ENCODE data around the gene NANOS3.

Gene NANOS3

DNA sequence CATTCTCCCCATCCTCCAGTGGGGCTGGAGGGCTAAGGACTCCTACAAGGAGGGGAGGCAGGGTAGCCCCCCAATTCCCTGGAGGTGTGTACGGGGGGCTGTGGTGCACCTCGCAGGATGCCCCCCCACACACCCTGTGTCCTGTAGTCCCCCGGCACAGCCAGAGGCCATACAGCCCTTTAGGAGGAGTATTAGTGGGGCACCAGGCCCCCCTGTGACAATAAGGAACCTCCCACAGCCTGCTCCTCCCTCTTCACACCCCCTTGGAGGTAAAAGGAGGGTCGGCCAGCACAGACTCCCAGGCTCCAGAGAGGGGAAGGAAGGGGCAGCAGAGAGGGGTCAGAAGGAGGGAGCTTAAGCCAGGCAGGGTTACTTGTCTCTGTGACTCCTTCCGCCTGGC, at the start of gene NANOS3:
TSS of gene NANOS3 (plus strand) at position 301 of the 400 bp plus-strand sequence. CDS start 115 bp downstream, outside the sequence.
- no peak for DNase-seq

DNA sequence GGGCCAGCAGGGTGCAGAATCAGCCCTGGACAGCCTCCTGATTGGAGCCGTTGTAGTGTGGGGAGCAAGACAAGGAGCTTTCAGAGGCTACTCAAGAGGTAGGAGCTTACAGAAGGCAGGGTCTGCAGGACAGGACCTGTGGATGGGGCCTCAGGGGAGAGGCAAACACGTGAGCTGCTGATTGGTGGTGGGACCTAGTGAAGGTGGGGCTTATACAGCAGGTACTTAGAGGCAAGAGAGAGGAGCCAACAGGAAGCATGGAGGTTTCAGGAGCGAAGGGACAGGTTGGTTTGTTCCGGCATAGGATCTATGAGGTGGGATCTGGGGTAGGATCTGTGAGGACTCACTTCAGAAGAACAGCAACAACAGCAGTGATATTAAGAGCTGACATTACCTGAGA, 49.3 kb upstream of the NANOS3 start:
- no peak for DNase-seq

DNA sequence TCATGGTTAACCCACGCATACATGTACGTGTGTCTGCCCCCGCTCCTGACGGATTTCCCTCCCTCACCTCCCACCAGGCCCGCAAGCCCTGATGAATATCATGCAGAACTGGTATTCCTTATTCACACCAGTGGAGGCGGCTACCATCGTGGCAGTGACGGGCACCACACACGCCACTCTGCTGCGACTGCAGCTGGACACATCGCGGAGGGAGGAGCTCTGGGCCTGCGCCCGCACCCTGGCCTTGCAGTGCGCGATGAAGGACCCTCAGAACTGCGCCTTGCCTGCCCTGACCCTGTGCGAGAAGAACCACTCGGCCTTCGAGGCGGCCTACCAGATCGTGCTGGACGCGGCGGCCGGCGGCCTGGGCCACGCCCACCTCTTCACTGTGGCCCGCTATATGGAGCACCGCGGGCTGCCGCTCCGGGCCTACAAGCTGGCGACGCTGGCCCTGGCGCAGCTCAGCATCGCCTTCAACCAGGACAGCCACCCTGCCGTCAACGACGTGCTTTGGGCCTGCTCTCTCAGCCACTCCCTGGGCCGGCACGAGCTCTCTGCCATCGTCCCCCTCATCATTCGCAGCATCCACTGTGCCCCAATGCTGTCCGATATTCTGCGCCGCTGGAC, 46.7 kb upstream of the NANOS3 start:
- DNase-seq, result no peak

DNA sequence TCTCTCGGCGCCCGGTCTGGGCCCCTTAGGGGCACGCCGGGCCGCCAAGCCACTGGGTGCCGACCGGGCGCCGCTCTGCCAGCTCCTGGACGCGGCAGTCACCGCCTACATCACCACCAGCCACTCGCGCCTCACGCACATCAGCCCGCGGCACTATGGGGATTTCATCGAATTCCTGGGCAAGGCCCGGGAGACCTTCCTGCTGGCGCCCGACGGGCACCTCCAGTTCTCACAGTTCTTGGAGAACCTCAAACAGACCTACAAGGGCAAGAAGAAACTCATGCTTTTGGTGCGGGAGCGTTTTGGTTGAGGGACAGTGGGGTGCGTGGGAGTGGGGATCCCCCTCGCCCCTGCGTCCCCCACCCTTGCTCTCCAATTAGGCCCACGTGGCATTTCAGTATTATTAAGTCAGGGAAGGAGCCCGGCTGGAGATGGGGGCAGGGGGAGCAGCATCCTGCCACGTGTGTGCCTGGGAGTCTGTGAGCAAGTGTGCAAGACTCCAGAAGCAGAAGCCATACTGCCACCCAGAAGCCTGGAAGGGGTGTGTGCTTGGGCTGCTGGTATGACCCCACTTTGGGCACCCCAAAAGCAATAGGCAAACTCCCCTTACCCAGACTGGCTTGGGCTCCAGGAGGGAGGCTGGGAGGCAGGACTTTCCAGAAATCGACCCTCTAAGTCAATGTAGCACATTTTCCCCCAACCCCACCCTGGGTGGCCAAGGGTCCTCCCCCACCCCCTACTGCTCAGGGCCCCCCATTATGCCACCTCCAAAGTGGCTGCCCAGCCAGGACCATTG, 46.0 kb upstream of the NANOS3 start:
- DNase-seq, result no peak

DNA sequence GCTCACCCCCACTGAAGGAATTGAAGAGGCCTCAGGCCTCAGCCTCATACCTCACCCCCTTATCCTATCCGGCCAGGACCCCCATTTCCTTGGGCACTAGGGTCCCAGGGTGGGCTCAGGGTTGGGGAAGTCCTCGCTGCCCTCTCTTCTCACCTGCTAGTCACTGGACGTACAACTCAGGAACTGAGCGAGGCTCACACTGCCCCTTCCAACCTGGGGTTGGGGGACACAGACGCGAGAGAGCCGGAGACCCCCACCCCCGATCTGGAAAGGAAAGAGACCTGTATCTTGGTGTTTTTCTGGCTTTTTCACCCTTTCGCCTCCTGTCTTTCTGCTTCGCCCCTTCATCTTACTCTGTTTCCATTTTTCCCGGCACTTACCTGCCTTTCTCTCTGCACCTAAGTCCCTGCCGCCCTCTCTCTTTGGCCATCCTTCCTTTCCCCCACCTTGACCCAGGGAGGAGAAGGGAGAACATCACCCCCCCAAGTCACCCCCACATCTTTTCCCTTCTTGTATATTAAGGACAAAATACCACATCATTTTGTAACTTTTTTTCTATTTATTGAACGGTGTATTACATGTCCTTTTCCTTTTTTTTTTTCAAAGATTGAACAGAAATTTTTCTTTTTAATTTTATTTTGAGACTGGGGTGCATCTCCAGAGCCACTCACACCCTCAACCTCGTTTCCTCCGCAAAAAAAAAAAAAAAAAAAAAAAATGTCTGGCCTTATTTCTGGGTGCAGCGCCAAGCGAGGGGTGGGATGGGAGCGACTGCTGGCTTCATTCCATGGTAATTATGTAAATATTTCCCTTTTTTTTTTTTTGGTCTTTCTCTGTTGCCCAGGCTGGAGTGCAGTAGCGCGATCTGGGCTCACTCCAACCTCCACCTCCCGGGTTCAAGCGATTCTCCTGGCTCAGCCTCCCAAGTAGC, 45.1 kb upstream of the NANOS3 start:
- DNase-seq, result no peak

DNA sequence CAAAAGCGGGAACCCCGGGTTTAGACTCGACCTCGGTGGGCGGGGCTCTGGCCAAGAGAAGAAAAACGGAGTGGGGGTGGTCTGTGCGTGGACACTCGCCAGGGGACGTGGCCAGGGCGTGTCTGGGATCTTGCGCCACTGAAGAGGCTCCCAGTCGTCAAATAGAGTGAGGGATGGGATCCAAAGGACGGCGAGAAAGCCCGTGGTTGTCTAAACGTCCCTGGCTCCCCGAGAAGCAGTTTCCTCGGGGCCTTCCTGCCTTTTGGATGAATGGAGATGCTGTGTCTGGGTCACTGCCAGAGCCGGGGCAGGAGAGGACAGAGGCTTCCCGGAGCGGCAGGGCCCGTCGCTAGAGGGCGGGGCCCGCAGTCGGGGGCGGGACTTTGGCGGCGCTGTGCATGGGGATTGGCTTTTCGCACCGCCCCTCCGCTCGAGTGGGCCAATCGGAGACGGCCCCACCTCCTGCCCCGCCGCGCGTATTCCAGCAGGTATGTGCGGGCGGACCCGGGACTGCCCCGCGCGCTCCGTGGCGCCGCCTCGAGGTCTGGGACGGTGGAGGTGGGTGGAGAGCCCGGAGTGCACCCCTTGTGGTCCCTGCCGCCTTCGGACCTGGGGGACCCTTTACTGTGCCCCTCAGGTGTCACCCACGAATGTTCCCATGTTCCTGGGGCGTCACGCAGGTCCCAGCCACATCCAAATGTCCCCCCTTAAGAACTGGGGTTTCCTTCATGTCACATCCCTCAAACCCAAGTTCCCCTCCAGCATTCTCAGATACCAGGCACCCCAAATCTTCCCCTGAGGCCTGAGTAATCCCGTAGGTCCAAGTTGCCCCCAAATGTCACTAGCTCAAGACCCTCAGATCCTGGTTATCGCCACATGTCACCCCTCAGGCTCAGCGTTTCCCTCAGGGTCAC, 43.3 kb upstream of the NANOS3 start:
- peak; percentile 93 for DNase-seq

DNA sequence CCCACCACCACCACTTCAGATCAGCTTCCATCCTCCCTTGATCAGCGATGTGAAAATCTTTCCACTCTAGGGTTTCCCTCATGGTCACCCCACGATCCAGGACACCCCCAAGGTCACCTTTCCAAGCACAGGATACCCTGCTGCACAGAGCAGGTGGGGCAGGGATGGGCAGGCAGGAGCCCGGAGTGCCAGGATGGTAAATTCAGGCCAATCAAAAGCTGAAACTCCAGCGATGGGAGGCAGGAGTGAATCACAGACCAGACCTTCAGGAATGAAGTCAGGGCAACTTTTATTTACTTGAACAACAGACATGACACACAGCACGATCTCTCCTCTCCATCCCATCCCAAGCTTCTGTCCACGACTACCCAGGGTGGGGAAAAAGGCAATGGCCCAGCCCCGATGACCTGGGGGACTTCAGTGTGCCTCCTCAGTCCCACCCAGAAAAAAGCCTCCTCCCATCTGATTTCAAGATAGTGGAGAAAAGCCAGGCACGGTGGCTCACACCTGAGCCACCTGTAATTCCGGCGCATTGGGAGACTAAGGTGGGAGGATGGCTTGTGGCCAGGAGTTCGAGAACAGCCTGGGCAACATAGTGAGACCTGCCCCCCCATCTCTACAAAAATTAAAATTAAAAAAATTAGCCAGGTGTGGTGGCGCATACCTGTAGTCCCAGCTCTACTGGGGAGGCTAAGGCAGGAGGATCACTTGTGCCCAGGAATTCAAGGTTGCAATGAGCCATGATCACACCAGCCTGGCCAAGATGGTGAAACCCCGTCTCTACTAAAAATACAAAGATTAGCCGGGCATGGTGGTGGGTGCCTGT, 42.5 kb upstream of the NANOS3 start:
- no peak for DNase-seq

DNA sequence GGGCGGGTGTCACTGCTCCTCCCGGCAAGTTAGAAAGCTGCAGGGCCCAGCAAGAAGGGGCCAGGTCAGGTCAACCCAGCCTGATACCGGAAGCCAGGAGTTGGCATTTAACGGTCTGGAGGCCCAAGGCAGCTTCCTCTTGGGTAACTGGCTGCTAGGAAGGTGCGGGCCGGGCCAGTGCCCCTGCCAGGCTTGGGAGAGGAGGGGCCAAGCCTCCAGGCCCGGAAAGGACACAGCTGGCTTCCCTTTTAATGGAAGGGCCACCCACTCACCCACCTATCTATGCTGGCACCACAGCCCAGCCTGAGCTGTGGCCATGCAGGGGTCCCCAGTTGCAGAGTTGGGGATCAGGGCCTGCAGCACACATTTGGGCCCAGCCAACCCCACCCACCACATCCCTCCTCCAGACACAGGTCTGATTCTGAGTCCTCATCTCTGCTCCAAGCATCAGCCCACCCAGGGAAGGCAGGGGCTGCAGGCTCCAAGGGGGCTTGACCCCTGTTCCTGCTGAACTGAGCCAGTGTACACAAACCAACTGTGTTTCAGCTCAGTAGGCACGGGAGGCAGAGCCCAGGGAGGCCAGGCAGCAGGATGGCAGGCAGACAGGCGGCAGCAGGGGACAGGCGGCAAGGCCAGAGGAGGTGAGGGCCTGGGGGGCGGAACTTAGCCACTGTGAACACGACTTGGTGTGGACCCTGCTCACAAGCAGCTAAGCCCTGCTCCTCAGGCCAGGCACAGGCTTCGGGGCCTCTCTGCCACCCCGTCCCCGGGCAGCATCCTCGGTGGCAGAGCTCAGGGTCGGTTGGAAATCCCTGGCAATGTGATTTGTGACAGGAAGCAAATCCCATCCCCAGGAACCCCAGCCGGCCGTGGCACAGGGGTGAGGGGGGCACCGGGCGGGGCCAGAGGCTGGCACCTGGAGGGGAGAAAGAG, 40.9 kb upstream of the NANOS3 start:
- DNase-seq, result no peak

DNA sequence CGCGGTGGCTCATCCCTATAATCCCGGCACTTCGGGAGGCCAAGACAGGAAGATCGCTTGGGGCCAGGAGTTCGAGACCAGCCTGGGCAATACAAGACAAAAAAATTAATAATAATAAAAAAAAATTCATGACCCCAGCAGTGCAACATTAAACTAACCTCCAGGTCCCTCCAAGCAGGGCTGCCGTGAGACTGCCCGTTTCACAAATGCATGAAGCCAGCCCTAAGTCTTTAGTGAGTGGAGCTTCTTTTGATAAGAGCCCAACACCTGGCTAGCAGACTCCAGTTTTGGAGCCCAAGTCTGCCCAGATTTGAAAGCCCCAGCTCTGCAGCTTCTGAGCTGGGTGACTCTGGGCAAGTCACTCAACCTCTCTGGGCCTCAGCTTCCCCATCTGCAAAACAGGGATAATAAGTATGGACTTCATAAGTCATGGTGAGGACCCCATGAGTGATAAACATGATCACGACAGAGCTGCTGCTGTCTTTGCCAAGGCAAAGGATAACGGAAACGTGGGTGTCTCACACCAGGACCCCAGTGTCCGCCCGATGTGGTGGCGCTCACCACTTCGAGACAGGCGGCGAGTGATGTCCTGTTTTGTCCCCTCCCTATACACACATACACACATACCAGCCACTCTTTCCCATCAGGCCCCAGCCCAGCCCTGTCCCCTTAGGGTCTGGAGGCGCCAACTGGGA, 38.4 kb upstream of the NANOS3 start:
- no peak for DNase-seq

DNA sequence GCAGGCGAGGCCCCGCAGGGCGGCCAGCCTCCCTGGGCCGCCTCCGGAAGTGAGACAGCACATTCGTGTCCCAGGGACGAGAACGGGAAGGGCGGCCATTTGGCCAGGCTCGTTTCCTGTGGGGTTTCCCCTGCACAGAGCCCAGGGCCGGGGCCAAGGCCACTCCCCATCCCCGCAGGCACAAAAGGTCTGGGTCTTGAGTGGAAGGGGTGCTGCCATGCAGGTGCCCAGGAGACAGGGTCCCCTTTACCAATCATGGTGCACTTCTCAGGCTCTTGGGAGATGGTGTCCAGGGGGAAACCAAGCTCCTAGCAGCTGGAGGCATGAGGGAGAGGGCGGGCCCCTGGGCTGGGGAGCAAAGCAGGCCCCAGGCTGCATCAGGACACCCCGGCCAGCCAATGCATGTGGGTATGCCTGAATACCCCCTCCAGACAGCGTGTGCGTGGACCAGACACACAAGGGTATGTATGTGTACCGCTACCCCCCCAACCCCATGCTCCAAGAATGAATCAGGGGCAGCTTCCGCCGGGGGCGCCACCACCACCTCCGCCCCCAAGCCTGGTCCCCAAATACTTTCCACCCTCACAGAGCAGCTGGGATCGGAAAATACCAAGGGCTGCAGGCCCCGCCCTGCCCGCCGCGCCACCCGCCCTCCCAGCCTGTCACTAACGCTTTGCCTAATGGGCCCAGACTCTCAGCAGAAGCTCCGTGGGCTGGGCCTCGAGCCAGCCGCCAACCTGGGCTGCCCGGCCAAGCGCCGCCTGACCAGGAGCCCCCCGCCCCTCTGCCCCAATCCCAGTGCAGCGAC, 37.6 kb upstream of the NANOS3 start:
- peak; percentile 81 for DNase-seq

DNA sequence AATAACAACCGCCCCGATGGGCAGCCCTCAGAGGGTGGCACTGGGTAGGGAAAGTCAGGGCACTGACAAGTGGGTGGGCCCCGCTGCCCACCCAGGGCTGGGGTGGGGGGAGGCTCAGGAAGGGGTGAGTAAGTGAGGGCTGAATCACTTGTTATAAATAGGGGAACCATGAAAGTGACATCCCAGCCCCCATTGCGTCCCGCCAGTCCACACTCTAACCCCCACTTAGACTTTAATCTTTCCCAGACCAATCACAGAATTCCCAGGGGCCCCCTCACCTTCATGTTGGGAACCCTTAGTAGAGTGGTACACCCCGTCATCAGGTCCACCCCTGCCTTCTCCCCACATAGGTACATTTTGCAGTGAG, 37.0 kb upstream of the NANOS3 start:
- peak; percentile 47 for DNase-seq

DNA sequence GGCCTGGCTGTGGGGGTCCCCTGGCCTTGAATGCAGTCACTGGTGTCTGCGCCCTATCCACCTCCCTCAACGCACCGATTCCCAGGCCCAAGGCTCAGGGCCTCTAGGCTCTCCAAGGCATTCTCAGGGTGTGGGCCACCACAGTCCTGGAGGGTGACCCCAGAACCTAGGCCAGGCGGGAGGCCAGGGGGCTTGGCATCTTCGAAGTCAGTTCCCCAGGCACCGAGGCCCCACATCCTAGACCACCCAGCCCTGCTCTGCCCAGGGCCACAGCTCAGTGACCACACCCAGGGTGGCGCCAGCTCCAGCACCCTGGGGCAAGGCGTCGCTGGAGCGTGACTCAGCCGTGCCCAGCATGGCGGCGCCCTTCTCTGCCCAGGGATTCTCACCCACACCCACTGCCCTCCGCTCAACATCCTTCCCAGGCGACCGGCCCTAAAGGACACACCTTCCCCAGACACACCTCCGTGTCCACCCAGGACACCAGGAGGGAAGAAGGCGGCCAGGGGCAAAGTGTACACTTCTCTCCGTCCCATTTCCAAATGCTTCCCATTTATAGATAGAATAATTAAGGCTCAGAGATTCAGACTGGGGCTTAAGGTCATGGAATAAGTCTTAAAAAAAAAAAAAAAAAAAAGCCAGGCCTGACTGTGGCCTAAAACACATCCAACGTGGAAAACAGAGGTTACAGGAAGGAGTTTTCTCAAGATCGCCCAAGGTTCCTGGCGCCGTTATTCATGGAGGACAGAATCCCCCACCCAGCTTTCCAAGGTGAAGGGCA, 36.4 kb upstream of the NANOS3 start:
- peak; percentile 49 for DNase-seq

DNA sequence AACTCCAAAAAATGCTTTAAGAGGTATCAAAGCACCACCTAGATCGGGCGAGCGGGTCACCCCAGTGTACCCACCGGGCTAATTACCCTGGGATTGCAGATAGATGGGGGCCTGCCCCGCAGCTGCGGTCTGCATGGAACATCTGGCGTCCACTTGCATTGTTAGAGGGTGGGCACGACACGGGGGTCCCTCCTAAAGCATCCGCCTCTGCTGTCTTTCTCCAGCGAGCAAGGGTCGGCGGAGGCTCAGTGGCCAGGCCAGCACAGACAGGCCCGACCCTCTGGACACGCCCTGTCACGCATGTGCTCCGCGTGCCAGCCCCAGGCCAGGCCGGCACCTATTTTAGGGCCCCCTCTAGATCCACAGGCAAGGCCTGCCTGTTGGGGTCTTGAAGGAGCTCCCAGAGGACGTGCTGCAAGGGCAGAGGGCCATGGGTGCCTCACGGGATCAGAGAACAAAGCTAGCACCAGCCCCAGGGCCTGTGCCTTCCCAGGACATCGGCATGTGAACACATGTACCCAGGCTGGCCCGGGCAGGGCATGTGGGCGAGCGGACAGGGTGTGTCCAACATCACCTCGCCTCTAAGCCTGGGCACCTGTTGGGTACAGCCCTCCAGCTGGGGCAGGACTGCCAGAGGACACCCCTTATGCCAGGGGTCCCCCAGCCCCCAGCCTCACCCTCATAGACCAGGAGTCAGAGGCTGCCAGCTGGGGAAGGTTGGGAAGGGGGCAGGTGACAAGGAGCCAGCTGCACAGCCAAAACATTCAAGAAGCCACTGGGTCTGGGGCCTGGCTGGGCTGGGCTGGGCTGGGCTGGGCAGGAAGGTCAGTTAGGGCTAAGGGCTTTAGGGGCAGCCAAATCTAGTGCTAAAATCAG, 35.6 kb upstream of the NANOS3 start:
- DNase-seq, result no peak

DNA sequence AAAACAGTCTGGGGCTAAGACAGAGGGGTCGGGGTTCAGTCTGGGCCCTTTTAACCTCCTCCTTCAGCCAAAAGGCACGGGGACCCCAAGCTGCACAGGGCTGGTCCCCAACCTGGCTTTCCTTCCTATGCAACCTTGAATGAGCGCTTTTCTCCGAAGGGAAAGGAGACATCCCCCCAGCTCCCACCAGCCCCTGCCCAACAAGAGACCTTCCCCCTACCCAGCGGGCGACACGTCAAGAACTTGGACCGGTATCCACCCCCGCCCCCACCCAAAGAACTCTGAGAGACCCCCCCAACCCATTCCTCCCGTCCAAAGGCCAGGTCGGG, 35.0 kb upstream of the NANOS3 start:
- no peak for DNase-seq

DNA sequence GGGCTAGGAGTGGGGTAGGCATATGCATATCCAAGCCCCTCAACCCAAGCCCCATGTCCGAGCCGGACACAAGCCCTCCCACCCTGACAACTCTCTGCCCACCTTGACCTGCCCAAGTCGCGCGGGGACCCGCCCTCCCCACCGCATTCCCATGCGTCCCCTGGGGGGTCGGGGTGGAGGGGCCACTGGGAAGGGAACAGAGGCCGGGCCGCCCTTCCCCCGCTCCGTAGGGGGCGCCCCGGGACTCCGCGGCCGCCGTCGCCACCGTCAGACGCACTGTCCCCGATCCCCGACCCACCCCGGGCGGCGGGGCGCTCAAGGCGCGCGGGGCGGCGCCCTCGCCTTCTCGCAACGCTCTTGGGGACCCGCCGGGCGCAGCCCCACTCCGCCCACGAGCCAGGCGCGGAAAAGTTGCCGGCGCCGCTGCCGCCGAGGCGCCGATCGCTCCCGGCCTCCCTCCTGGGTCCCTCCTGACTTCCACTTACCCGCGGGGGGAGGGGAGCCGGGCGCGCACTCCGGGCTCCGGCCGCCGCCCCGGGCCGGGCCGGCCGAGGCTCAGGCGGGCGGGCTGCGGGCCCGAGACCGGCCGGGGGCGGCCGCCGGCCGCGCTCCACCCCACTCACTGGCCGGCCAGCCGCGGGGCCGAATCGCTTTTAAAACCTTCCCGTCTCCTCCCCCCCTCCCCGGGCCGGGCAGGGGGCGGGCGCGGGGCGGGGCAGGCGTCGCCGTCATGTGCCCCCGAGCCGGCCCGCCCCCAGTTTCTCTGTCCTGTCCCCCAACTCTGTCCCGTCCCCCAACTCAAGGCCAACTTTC, 34.4 kb upstream of the NANOS3 start:
- DNase-seq, result peak; percentile 77
